HPDE6-E6E7 (cell line): ENCODE results near the gene ITGA6.
"Not testable (repeated sequence)": the region's sequence is repeated elsewhere in the genome, so short reads cannot be mapped to it uniquely, and the experiment has no call there.

Experiments used
- DNase-seq: peaks from one replicate; pipeline ENCODE4 v3.0.0; 2011; ENCODE audit warnings: missing footprints; ENCODE audit errors: extremely low spot score

ITGA6 gene

DNA sequence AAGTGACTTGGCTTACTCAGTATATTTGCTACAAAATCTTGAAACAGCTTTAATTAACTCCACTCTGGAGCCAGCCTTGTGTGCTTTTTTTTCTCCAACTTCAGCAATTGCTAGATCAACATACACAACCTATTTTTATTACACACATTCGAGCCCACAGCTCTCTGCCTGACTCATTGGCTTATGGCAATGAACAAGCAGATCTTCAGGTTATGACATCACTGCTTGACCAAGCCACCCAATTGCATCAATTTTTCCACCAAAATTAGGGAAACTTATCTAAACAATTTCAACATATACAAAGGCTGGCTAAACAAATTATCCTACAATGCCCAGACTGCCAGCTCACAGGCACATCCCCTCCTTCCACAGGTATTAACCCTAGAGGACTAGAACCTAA, 88.9 kb downstream of the ITGA6 start:
- no peak for DNase-seq

DNA sequence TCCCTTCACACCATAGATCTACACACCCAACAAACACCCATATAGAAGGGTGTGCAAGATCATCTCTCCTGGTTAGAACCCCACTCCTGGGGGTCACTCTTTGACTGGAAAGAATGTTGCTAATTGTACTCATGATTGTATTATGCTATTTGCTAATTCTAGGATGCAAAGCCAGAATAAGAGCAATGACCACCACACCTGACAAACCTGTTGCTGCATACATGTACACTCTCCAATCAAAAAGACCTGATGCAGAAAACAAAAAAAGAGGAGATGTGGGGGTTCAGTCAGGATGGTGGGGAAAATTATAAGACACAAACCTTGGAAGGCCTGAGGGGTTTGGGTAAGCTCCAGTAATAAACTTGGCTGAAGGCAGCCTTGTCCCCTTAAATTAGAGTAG, 91.6 kb downstream of the ITGA6 start:
- no peak for DNase-seq

GRCh38 chr2:172525601-172526000, 98.2 kb downstream of the ITGA6 start:
- DNase-seq: no peak

- no peak for DNase-seq
These were observed 103.9 kb downstream of the ITGA6 start for GRCh38 chr2:172531309-172531708.

GRCh38 chr2:172532461-172532860, 105.1 kb downstream of the ITGA6 start:
- DNase-seq: not testable (repeated sequence)

GRCh38 chr2:172533687-172534086, 106.3 kb downstream of the ITGA6 start:
- DNase-seq: no peak

DNA sequence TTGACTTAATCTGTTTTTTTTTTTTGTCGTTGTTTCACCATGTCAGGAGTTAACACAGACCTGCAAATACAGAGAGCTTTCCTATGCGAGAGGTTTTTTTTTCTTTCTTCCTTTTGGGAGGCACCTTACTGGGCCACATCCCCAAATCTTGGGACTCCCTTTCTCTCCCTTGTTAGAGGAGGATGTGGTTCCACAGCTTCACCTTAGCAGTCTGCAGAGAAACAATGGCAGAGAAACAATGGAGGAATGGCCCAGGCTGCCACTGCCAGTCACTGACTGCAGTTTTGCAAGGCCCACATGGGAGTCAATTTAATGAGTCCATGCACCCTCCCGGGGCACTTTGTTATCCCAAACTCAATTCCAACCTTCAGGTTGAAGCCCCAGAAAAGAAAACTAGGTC, 107.7 kb downstream of the ITGA6 start:
- DNase-seq: no peak

GRCh38 chr2:172537851-172538250, 110.5 kb downstream of the ITGA6 start:
- not testable (repeated sequence) for DNase-seq

DNA sequence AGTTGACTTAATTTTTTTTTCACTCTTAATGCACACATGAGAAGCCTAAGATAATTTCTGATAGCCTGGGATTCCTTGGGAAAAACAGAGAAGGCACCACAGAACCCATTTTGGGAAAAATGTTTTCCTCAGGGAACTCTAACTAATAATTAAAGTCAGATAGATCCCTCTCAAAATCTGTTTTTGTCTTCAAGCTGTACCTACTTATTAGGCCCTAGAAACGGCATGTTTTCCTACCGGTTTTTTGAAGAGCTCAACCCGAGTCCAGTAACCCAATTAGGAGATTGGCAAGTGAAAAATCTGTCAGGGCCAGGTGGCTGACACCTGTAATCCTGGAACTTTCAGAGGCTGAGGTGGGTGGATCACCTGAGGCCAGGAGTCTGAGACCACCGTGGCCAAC, 112.4 kb downstream of the ITGA6 start:
- no peak for DNase-seq

- no peak for DNase-seq
These were observed 113.0 kb downstream of the ITGA6 start for GRCh38 chr2:172540421-172540820.

DNA sequence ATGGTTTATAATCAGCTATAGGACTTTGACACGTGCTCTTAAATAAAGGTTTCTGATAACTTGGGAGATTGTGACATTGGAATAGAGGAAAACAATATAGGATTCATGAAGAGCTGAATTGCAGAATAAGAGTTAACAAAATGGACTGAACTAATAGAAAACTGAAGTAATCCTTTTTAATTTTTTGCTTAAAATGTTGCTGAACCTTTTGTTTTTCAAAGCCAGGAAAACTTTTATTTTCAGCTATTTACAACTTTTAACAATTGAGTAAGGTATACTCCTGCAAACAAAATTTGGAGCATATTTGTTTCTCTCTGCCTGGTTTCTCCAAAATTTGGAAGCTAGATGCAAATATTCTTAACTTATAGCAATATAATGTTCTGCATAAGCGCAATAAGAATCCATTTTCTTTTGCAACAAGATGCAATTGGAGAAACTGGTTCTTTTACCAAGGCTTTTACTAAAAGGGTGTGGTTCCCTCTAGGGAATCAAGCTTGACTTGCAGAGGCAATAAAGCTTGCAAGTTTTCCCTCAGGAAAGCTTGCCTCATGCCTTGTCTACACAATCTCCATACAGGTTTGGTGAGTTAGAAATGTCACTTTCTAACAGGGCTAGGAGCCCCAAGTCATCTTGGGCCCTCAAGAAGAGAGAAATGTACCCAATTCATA, 118.2 kb downstream of the ITGA6 start:
- no peak for DNase-seq

- DNase-seq: no peak
These were observed 121.7 kb downstream of the ITGA6 start for GRCh38 chr2:172549131-172549530.

GRCh38 chr2:172549802-172550201, 122.4 kb downstream of the ITGA6 start:
- not testable (repeated sequence) for DNase-seq

DNA sequence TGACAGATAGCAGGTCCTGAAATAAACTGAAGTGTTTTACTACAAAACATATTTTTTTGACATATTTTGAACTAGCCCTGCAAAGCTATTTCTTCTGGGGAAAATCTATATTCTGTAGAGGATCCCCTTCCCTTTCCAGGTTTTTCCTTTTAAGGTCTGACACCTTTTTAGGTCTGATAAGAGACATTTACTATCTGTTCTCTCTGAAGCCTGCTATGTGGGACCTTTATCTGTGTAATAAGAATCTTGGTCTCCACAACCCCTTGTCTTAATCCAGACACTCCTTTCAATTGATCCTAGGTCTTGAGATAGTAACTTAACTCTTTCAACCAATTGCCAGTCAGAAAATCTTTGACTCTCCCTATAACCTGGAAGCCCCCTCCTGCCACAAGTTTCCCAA, 123.0 kb downstream of the ITGA6 start:
- no peak for DNase-seq

- DNase-seq: no peak
These were observed 123.9 kb downstream of the ITGA6 start for GRCh38 chr2:172551271-172551670.

DNA sequence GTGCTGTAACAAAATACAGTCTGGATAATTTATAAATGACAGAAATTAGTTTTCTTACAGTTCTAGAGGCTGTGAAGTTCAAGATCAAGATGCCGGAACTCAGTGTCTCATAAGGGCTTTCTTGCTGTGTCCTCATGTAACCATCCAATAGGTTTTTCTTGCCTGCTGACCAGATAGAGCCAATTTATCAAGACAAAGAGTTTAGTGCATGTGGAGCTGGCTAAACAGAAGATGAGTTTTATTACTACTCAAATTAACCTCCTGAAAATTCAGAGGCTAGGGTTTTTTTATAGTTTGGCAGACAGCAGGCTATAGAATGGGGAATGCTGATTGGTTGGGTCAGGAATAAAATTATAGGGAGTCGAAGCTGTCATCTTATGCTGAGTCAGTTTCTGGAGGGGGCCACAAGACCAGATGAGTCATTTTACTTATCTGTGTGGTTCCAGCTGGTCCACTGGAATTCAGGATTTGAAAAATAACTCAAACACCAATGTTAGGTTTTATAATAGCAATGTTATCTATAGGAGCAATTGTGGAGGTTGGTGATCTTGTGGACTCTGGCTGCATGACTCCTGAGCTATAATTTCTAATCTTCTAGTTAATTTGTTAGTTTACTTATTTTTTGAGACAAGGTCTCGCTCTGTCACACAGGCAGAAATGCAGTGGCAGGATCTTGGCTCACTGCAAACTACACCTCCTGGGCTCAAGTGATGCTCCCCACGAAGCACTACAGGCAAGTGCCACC, 125.3 kb downstream of the ITGA6 start:
- DNase-seq: no peak

DNA sequence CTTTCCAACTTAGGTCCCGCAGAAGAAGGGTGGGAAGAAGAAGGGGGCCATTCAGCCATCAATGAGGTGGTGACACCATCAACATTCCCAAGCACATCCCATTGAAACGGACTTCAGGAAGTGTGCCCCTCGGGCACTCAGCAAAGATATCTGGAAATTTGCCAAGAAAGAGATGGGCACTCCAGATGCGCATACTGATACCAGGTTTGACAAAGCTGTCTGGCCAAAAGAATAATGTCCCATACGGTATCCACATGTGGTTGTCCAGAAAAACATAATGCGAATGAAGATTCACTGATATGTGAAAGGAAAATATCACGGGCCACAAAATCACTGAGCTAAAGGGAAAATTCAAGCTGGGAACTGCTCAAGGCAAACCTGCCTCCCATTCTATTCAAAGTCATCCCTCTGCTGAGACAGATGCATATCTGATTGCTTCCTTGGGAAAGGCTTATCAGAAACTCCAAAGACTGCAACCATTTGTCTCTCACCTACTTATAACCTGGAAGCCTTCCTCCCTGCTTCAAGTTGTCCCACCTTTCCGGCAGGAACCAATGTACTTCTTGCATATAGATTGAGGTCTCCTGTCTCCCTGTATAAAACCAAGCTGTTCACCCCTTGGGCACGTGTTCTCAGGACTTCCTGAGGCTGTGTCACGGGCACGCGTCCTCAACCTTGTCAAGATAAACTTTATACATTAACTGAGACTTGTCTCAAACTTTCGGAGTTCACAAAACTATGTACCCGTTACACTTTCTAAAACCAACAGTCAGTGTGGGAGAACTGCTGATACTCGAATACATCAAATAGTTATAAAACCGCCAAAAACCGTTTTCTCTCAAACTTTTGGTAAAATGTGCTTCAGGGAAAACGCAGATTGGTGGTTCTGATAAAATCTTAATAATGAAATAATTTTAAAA, 127.2 kb downstream of the ITGA6 start:
- no peak for DNase-seq

DNA sequence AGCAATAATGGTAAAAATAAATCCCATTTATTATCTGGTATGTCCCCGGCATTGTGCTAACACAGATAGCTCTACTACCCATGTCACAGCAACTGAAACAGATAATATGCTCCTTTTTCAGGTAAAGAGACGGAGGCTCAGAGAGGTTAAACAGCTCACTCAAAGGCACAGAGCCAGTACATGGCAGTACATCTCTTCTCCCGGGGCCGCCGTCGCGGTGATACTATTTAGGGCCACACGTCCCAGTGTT, 127.8 kb downstream of the ITGA6 start:
- no peak for DNase-seq
